Measurements from ENCODE around the gene TACC2.

The TACC2 gene

DNA sequence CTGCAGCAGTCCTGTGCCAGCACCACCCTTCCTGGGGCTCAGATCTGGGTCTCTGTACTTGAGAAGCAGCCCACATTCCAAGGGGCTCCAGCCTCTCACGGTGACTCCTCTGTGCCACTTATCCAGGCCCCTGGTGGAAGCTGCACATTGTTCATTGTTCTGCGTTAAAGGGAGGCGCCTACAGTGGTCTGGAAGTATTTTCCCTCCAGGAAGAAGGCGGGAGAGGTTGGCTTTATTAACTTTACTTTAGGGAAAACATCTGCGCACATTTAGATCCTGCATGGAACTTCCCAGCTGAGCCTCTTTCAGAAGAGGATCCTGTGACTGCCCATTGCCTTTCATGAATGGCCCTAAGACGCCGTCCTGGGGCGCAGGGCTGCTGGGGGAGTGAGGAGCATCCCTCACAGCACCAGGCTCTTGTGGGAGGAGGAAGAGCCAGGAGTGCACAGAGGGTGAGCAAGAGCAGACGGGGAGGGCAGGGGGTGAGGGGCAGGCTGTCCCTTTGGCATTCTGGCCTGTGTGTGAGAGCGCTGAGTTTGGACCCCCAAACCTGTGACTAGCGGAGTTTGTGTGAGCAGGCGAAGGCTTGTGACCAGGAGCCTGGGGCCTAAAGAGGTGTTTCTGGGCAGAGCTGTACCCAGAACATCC, 183.5 kb downstream of the TACC2 start:
- DNase-seq = no peak

DNA sequence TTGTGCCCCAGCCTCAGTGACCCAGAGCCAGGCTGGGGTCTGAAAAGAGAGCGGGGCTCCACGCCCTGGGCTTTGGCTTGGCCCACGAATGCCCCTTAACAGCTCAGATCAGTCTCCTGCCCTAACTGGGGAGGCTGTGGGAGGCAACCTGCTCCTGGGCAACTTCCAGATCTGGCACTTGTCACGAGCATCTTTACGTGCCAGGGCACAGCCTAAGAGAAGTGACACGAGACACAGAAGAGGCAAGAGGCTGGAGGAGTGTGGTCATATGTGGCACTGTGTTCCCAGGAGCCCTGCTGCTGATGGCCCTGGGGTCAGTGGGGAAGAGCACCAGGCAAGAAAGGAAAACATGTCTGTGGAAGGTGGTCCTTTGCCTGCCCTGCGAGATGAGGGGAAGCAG, 184.4 kb downstream of the TACC2 start:
- no peak for DNase-seq

DNA sequence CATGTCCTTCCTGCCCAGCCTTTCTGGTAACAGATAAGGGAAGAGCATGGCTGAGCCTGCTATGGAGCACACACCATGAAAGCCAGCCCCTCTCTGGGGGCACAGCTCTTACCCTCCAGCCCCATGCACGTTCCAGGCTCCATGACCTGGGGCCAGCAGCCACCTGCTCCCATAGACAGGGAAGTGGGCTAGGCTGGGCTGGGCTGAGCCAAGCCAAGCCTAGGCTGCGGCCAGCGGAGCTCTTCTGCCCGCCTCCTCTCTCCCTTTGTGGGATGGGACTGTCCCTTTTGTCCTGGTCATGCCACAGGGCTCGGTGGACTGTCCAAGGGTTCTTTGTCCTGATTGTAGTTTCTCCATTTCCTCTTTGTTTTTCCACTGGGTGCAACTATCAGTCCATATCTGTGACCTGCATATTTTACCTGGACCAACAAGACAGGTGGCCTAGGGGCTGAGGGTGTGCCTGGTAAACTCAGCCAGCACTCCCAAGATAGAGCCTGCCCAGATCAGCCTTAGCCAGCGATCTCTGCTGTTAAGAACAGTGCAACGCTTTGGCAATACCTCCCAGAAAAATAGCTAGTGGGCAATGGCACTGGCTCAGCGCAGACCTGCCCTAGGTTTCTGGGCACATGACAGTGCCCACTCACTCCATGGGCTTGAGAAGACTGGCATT, 184.9 kb downstream of the TACC2 start:
- no peak for DNase-seq

DNA sequence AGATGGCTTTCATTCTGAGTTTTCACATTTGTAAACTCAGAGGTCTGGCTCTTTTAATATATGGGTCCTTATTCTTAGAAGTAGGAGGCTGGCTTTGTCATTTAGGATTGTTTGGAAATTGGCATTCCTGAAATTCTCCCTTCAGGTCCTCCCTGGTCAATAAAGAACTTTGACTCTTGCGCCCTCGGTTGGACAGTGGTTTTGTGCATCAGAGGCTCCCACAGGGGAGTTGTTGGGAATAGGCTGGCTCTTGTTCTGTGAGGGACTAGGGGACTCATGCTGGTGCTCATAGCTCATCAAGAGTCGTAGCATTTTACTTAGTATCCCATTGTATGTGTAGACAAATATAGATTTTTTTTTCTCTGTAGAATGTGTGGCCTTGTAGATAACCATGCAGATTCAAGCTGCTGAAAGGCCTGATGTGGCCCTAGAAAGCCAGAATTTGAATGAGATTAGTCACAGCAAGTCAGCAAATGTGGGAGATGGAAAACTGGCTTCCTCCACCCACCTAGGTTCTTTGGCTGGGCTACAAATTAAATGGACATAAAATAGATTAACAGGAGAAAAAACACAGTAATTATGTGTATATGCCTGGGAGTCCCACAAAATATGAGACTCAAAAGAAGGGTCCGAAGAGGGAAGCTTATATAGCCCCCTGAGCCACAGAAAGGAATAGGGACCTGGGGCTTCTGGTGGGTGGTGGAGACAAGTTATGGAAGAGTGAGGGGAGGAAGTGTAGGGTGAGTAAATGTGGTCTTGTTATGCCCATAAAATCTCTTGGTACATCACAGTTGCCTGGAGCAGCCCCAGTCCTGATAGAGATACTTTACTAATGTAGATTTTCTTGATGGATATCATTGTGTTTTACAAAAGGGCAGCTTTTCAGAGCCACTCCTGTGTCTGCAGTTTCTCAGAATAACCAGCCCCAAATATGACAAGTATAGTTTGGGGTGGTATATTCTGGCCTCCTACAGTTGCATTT, 187.6 kb downstream of the TACC2 start:
- DNase-seq = no peak

DNA sequence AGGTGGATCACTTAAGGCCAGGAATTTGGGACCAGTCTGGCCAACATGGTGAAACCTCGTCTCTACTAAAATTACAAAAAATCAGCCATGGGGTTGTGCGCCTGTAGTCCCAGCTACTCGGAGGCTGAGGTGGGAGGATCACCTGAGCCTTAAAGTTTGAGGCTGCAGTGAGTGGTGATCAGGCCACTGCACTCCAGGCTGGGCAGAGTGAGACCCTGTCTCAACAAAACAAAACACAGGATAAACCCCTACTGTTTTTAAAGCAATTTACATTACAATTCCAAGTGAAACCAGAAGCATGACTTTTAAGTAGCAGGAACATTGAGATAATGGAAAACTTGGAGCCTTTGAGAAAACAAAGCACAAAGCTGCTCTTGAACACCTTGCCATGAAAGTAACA, 189.7 kb downstream of the TACC2 start:
- DNase-seq = no peak

GRCh38 chr10:122181041-122181732, 192.2 kb downstream of the TACC2 start:
- no peak for DNase-seq

DNA sequence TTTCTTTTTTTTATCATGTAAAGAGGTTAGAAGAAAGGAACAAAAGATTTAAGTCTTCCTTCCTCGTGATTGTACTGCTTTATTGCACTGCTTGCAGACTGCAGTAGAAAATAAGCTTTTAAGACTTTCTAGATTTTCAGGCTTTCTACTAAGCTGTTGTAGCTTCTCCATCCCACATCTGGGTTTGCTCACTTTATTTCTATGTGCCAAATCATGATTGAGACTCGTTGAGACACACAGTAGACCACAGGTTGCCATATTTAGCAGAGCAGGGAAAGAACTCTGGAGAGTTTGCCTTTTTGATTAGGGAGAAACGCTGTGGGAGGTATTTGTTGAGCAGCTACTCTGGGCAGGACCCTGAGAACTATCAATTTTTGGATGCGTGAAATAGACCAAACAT, 192.9 kb downstream of the TACC2 start:
- no peak for DNase-seq

GRCh38 chr10:122182308-122182707, 193.3 kb downstream of the TACC2 start:
- no peak for DNase-seq

DNA sequence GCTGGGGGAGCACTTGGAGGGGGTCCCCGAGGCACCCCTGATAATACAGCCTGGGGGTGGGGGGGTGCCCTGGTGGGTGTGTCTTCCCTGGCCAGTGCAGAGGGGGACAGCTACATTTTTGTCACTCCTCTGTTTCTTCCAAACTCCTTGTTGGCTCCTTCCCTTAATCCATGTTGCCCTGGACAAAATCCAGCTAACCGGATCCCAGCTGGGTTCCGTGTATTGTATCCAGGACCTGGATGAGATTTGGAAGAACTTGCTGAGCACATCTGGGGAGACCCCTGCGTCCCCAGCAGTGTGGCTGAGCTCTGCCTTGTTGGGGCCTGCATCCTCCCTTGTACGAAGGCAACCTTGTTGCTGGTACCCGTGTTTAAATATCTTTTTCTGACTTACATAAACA, 195.3 kb downstream of the TACC2 start:
- DNase-seq = no peak

GRCh38 chr10:122185643-122186042, 196.7 kb downstream of the TACC2 start:
- DNase-seq = no peak

- no peak for DNase-seq
Observed at GRCh38 chr10:122186816-122187810, 198.2 kb downstream of the TACC2 start.

DNA sequence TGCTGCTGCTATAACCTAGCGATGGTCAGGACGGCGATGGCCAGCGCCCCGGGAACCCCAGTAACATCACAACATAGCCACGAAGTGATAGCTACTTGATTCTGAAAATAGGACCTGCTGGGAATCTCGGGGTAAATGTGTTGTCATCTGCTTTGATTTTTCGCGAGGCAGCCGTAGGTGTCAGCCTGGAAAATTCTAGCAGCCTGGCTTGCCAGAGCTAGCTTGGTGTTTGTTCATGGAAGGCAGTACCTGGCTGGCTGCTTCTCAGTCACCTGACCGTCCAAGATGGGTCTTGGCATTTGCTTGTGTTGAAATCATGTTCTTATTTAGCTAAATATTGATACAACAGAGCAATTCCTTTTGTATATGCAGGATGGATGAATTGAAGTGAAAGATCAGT, 199.7 kb downstream of the TACC2 start:
- DNase-seq = no peak

- DNase-seq = no peak
Observed at GRCh38 chr10:122189185-122189584, 200.2 kb downstream of the TACC2 start.

DNA sequence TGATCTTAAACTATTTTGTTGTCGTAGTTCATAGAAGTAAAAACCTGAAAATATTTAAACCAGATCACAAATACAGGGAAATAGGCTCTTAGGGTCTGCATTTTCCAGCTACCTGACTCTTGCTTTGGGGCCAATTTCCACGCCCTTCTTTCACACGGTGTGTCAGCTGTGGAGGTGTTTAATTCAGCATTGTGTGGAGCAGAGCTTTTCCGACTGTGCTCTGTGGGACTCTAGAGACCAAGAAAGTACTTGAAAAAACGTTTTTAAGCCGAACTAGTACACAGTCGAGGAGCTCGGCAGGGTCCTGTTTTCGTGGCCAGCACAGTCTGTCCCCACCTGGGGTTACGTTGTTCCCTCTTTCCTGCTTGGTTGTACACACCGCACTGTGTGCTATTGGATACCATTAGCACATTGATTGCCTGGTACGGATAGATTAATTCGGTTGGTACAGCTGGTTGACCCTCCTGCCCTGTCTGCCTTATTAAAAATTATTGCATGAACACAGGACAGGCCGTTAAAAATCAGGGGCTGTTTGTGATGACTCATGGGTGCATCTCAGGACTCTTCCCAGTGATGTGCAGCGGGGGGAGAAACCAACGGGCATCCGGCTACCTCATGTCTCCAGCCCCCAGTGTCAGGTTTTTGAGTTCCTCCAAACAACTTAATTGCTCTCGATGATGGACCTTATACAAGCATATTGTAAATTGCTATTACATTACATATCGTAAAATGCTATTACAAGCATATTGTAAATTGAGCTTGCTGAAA, 201.4 kb downstream of the TACC2 start:
- DNase-seq = no peak

DNA sequence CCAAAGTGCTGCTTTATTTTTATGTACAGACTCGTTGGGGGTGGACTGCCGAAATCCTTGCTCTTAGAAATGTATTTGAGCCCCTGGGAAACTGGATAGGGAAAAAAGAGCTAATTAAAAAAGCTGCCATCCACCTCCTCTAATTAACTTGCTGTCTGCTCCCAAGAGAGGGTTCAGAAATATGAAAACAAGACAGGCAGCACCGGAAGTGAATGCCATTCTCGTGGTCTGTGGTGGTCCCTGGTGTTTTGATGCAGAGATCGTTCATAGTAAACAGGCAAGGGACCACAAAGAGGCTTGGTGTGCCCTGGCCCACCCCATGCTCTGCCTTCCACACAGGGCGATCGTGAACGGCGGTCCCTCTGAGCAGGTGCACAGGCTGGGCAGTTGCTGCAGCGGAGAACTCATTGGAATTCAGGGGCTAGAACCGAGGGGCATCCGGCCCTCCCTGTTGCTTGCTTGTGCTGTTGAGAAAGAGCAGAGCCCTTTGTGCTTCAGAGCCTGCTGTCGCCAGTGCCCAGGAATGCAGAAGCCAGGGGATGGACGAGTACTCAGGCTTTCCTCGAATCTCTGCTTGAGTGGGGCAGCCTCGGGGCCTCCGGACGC, 203.1 kb downstream of the TACC2 start:
- DNase-seq = no peak

DNA sequence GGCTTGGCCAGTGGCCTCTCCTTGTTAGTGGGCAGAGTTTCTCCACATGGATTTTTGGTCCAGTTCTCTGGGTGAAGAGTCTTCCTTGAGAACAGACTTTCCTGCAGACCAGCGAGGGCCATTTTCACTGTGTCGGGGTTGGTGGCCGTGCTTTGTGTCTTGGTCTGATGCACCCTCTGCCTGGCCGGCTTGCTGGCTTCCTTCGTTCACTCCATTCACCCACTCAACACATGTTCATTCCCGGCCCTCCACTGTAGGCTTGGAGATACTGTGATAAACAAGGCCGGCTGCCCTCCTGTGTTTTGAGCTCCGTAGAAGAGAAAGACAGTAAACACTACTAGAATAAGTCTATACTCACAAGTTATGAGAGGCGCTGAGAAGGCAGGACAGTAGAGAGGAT, 205.3 kb downstream of the TACC2 start:
- DNase-seq = no peak

- no peak for DNase-seq
Observed at GRCh38 chr10:122196218-122196617, 207.3 kb downstream of the TACC2 start.

GRCh38 chr10:122197611-122198222, 208.8 kb downstream of the TACC2 start:
- DNase-seq = no peak

DNA sequence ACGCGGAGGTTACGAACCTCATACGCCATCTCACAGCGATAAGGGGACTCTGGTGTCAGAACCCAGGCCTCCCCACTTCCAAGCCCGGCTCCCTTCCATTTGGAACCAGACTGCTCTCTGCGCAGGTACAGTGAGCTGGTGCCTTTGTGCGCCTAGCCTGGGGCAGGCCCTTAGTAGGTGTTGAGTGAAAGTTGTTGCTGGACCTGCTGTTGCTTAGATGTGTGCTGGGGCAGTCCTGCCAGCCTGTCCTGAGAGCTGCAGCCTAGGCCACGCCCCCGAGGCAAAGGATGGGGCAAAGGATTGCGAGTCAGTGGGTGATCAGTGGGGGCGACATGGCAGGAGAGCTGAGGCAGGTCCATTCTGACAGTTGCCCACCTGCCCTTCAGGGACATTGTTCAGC, 209.7 kb downstream of the TACC2 start:
- DNase-seq = no peak

GRCh38 chr10:122199070-122199469, 210.1 kb downstream of the TACC2 start:
- DNase-seq = no peak
